PC-3 (cell line): ENCODE measurements around the gene TOMM40. TPM values are rescaled to one million over a fixed set of nuclear protein-coding genes. Genes with fewer than 3 reads are reported as not detected.

Source experiments
- ATAC-seq: fragments of 200-7000 bp; cut with Tn5 transposase; 2 replicates; pipeline ENCODE4 v1.9.1; 2020; ENCODE audit warnings: mild to moderate bottlenecking, moderate library complexity
- BruUV-seq: library from RNA; stranded (reverse); fragments of 400-500 nt; replicated peaks from 2 replicates; lab custom pipeline; 2021; lab: Mats Ljungman, UMichigan
- CTCF ChIA-PET: fragments of 300-600 bp; sonication (Branson Sonifier 250); formaldehyde crosslinking; loops from one replicate; lab custom pipeline; 2022; ENCODE audit warnings: antibody characterized with exemption; lab: Charles Lee
- POLR2A ChIA-PET: fragments of 300-600 bp; sonication (Branson Sonifier 250); formaldehyde crosslinking; loops from one replicate; lab custom pipeline; 2022; ENCODE audit warnings: antibody characterized with exemption; ENCODE audit not compliant: unreplicated experiment; lab: Charles Lee
- DNase-seq: peaks from one replicate; pipeline ENCODE4 v3.0.0-alpha.2; 2015
- H2AFZ ChIP-seq: fragments of 300-600 bp; sonication (generic); 2 replicates; pipeline ENCODE4 v1.6.0; 2016; ENCODE audit warnings: antibody characterized with exemption, low read length
- H3F3A ChIP-seq: fragments of 300-600 bp; sonication (generic); one replicate; pipeline ENCODE4 v1.6.0; 2017; ENCODE audit warnings: antibody characterized with exemption, low read length, control low read depth, mild to moderate bottlenecking; ENCODE audit not compliant: unreplicated experiment
- H3K27ac ChIP-seq: fragments of 300-600 bp; sonication (generic); 2 replicates; pipeline ENCODE4 v1.5.1; 2016; ENCODE audit warnings: mild to moderate bottlenecking, low read length
- H3K27me3 ChIP-seq: fragments of 300-600 bp; sonication (generic); 2 replicates; pipeline ENCODE4 v1.6.1; 2016; ENCODE audit warnings: low read length, mixed read lengths
- H3K36me3 ChIP-seq: fragments of 300-600 bp; sonication (generic); 2 replicates; pipeline ENCODE4 v1.6.1; 2016; ENCODE audit warnings: low read depth, mixed run types, low read length, mixed read lengths
- H3K4me1 ChIP-seq: fragments of 300-600 bp; sonication (generic); 2 replicates; pipeline ENCODE4 v1.5.1; 2016; ENCODE audit warnings: low read length; ENCODE audit not compliant: insufficient read depth
- H3K4me2 ChIP-seq: fragments of 300-600 bp; sonication (generic); 2 replicates; pipeline ENCODE4 v1.6.0; 2016; ENCODE audit warnings: low read length
- H3K4me3 ChIP-seq: fragments of 300-600 bp; sonication (generic); 2 replicates; pipeline ENCODE4 v1.5.1; 2016; ENCODE audit warnings: mild to moderate bottlenecking, low read length, mixed read lengths
- H3K79me2 ChIP-seq: fragments of 300-600 bp; sonication (generic); 2 replicates; pipeline ENCODE4 v1.6.1; 2017; ENCODE audit warnings: low read length, mixed read lengths
- H3K9ac ChIP-seq: fragments of 300-600 bp; sonication (generic); 2 replicates; pipeline ENCODE4 v1.6.0; 2016; ENCODE audit warnings: mild to moderate bottlenecking, low read length
- H3K9me2 ChIP-seq: fragments of 300-600 bp; sonication (generic); replicated peaks from 2 replicates; pipeline ENCODE4 v1.6.1; 2016; ENCODE audit warnings: mixed run types, low read length, mixed read lengths
- H3K9me3 ChIP-seq: fragments of 300-600 bp; sonication (generic); 2 replicates; pipeline ENCODE4 v1.6.1; 2016; ENCODE audit warnings: low read length, mixed read lengths
- H4K20me1 ChIP-seq: fragments of 300-600 bp; sonication (generic); 2 replicates; pipeline ENCODE4 v1.6.1; 2016; ENCODE audit warnings: low read length, mixed read lengths
- CTCF ChIP-seq: fragments of 300-600 bp; sonication (generic); conservative IDR thresholded peaks from 2 replicates; pipeline ENCODE4 v1.5.1; 2017; ENCODE audit warnings: antibody characterized with exemption, low read depth, mild to moderate bottlenecking, low read length
- EZH2 ChIP-seq: fragments of 300-600 bp; sonication (generic); IDR thresholded peaks from one replicate; pipeline ENCODE4 v1.6.1; 2017; ENCODE audit warnings: antibody characterized with exemption, mild to moderate bottlenecking, low read length; ENCODE audit not compliant: unreplicated experiment
- EZH2phosphoT487 ChIP-seq: fragments of 300-600 bp; sonication (generic); IDR thresholded peaks from 2 replicates; pipeline ENCODE4 v1.6.1; 2018; ENCODE audit warnings: mild to moderate bottlenecking, antibody characterized with exemption, low read length, borderline replicate concordance
- intact Hi-C: fragments of 100-400 bp; cut with micrococcal nuclease; formaldehyde crosslinking; loops from 2 replicates; pipeline ENCODE4 v1.9.0; 2023
- total RNA-seq: library from RNA; depleted of rRNA; stranded (reverse); fragments of >200 nt; gene quantifications from 2 replicates; pipeline ENCODE4 v1.2.3, GENCODE V29; 2014

Gene TOMM40
- total RNA-seq, 1 experiment from 2014 or later, result 190 TPM

GRCh38 chr19:44939668-44940067, 48.6 kb downstream of the TOMM40 start:
- TF ChIP-seq EZH2, result no peak
- Histone ChIP-seq H3K27me3 (no peaks in the 10 kb centered on the region), H3K4me2 (no peak overlapping the region), H4K20me1 (no peaks in the 10 kb centered on the region), H3K36me3 (no peaks in the 10 kb centered on the region), H3K9ac (no peak overlapping the region), H3F3A (no peaks in the 10 kb centered on the region), H3K4me1 (no peaks in the 10 kb centered on the region), H3K9me2 (no peaks in the 10 kb centered on the region), H2AFZ (no peak overlapping the region), H3K4me3 (no peak overlapping the region), H3K27ac (no peak overlapping the region), H3K9me3 (no peaks in the 10 kb centered on the region), H3K79me2 (no peaks in the 10 kb centered on the region)
- intact Hi-C loops, result no loop called here
- ChIA-PET POLR2A (no interaction called here), CTCF (no interaction called here)
- ATAC-seq (no peak), DNase-seq (no peak)
- BruUV-seq, result no TSS peak

GRCh38 chr19:44942067-44942571, 51.1 kb downstream of the TOMM40 start, which contains the start of gene APOC4:
APOC4 (plus strand) TSS chr19:44942237; CDS start chr19:44942278, 41 bp downstream.
- Histone ChIP-seq H3K9ac (no peak within 1 kb of the TSS), H3K79me2 (no peaks in the 10 kb centered on the region), H3K27me3 (no peaks in the 10 kb centered on the region), H3K9me2 (no peaks in the 10 kb centered on the region), H3K36me3 (no peaks in the 10 kb centered on the region), H3K4me3 (no peak within 1 kb of the TSS), H3K4me2 (no peak within 1 kb of the TSS), H3K27ac (no peak within 1 kb of the TSS), H2AFZ (no peak within 1 kb of the TSS), H4K20me1 (no peaks in the 10 kb centered on the region), H3K9me3 (no peaks in the 10 kb centered on the region), H3F3A (no peaks in the 10 kb centered on the region), H3K4me1 (no peaks in the 10 kb centered on the region)
- TF ChIP-seq EZH2phosphoT487, result no peak
- TF ChIP-seq CTCF, result no peak
- no peak for TF ChIP-seq EZH2
- POLR2A ChIA-PET, result no interaction called here
- ATAC-seq, result no peak
- no TSS peak for BruUV-seq
- intact Hi-C loops, result no loop called here
- no peak for DNase-seq
- CTCF ChIA-PET, result no interaction called here

GRCh38 chr19:44943801-44944249, 52.8 kb downstream of the TOMM40 start:
- no peak overlapping the region for H3K4me3 ChIP-seq
- no peaks in the 10 kb centered on the region for H3K4me1 ChIP-seq
- ATAC-seq (no peak), DNase-seq (no peak)
- no TSS peak for BruUV-seq
- no peak for TF ChIP-seq EZH2
- no peak for TF ChIP-seq CTCF
- no peak for TF ChIP-seq EZH2phosphoT487
- ChIA-PET CTCF (no interaction called here), POLR2A (no interaction called here)
- no peaks in the 10 kb centered on the region for H4K20me1 ChIP-seq
- no peak overlapping the region for H3K9ac ChIP-seq
- no peaks in the 10 kb centered on the region for H3K79me2 ChIP-seq
- H3K4me2 ChIP-seq, result no peak overlapping the region
- H3K27me3 ChIP-seq, result no peaks in the 10 kb centered on the region
- no peaks in the 10 kb centered on the region for H3F3A ChIP-seq
- intact Hi-C loops, result no loop called here
- no peak overlapping the region for H2AFZ ChIP-seq
- no peaks in the 10 kb centered on the region for H3K9me3 ChIP-seq
- H3K27ac ChIP-seq, result no peak overlapping the region
- no peaks in the 10 kb centered on the region for H3K36me3 ChIP-seq
- no peaks in the 10 kb centered on the region for H3K9me2 ChIP-seq
